HG03103 (cell line): ENCODE measurements around the gene SPHK1.
A peak's percentile ranks its signal among the peaks of the same experiment; 100 is the strongest.
"Not testable (repeated sequence)": the region's sequence is repeated elsewhere in the genome, so short reads cannot be mapped to it uniquely, and the experiment has no call there.

Experiments used
- ATAC-seq: cut with Tn5 transposase; IDR thresholded peaks from one replicate; pipeline ENCODE4 v1.9.1; 2021; ENCODE audit warnings: low read depth; ENCODE audit not compliant: unreplicated experiment

Gene SPHK1, protein sequence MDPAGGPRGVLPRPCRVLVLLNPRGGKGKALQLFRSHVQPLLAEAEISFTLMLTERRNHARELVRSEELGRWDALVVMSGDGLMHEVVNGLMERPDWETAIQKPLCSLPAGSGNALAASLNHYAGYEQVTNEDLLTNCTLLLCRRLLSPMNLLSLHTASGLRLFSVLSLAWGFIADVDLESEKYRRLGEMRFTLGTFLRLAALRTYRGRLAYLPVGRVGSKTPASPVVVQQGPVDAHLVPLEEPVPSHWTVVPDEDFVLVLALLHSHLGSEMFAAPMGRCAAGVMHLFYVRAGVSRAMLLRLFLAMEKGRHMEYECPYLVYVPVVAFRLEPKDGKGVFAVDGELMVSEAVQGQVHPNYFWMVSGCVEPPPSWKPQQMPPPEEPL

DNA sequence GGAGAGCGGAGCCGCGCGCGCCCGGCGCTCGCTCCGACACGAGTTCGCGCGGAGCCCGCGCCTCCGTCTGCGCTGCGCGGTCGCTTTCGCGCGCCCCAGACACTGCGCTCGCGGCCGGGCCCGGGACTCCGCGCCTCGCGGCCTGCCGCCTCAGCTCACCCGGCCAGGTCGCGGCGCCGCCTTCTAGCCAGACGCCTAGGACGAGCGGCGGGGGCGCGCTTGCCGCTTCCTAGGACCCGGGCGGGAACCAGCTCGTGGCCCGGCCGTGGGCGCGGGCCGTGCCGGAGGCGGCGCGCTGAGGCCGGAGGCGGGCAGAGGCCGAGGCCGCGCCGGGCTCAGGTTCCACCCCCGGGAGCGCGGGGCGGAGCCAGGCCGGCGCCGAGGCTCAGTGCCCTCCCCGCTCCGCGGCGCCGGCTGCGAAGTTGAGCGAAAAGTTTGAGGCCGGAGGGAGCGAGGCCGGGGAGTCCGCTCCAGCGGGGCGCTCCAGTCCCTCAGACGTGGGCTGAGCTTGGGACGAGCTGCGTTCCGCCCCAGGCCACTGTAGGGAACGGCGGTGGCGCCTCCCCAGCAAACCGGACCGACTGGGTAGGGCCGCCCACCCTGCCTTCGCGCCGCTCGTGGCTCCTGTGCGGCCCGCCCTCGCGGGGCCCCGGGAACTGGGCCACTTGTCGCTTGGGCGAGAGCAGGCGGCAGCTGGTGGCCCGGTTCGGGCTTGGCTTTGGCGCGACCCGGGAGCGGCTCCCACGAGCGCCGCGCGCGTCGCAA is at the start of gene SPHK1:
Gene SPHK1, plus strand, starts transcription at position 388 of the 765 bp plus-strand sequence. CDS start 1,036 bp downstream, outside the sequence.
- ATAC-seq = peak; percentile 44

DNA sequence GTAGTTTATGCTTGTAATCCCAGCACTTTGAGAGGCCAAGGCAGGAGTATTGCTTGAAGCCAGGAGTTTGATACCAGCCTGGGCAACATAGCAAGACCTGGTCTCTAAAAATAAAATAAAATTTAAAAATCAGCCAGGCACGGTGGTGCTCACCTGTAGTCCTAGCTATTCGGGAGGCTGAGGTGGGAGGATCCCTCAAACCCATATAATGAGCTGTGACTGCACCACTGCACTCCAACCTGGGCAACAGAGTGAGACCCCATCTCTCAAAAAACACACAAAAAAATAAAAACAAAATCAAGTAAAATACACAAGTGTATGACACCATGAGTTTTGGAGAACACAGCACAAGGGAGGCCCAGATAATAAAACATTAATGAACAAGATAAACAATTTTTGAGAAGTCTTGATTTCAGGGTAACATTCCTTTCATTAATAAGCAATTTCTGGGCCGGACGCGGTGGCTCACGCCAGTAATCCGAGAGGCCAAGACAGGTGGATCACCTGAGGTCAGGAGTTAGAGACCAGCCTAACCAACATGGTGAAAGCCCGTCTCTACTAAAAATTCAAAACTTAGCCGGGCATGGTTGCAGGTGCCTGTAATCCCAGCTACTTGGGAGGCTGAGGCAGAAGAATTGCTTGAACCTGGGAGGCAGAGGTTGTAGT is 48.6 kb upstream of the SPHK1 start:
- ATAC-seq = no peak

DNA sequence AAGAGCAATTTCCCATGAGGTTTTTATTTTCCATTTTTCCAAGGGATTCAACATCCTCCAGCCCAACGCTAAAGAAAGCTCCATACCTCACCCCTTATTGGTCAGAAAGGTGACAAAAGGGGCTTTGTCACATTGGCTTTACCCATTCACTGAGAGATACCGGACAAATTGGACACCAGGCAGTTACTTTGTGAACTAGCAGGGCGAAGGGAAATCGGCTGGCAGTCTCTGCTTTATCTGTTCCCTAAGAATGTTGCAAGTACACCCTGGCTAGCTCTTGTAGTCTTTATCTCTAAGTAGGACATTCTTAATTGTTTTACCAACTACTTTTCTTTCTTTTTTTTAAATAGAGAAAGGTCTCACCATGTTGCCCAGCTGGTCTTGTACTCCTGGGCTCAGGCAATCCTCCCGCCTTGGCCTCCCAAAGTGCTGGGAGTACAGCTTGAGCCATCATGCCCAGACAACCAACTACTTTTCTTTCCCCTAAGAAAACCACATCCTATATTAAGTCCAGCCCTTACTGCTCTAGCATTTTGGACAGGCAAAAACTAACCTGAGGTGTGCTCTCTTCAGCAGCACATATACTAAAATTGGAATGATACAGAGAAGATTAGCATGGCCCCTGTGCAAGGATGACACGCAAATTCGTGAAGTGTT is 47.5 kb upstream of the SPHK1 start:
- no peak for ATAC-seq

DNA sequence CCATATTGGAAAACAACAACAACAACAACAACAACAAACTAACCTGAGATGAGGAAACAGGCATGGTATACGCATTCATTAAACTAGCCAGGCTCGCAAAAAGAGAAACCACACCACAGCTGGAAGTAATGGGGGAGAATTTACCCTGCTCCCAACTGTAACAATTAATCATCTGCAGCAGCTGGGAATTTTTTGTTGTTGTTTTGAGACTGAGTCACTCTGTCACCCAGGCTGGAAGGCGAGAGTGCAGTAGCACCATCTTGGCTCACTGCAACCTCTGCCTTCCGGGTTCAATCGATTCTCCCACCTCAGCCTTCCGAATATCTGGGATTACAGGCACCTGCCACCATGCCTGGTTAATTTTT is 47.0 kb upstream of the SPHK1 start:
- ATAC-seq = no peak

DNA sequence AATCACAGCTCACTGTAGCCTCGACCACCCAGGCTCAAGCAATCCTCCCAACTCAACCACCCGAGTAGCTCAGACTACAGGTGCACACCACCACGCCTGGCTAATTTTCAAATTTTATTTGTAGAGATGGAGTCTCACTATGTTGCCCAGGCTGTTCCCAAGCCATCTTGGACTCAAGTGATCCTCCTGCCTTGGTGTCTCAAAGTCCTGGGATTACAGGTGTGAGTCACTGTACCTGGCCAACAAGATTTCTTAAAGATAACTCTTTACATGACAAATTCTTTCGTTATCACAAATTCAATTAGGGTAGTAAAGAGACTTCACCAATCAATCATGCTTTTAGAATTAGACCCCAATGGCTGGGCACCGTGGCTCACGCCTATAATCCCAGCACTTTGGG is 43.1 kb upstream of the SPHK1 start:
- ATAC-seq = no peak

DNA sequence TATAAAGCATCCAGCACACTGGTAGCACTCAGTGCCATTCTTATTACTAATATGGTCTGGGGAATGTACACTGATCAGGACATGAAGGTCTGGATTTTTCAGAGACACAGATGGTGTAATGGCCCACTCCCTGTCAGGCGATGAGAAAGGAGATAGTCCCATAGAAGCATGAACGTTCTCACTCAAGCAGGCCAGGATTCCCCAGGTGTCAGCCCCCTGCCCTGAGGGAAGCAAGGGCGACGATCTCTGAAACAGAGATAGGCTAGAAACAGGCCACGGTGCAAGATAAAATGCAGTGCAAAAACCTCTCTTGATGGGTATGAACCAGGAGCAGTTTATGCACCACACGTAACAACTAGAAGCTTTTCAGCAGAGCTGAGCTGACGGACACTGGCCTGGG is 41.3 kb upstream of the SPHK1 start:
- ATAC-seq = no peak

DNA sequence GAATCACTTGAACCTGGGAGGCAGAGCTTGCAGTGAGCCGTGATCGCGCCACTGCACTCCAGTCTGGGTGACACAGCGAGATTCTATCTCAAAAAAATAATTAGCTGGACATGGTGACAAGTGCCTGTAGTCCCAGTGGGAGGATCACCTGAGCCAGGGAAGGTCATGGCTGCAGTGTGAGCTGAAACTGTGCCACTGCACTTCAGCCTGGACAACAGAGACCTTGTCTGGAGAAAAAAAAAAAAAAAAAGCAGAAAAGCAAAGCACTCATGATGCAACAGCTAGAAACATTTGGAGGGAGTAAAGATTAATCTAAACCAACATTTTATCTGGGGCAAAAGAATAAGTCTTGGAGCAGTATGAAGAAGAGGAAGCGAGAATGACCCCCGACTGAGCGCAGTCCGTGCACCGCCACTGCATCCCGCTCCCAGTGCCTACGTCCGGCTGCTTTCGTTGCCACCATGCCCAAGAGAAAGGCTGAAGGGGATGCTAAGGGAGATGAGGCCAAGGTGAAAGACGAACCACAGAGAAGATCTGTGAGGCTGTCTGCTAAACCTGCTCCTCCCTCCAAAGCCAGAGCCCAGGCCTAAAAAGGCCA is 38.9 kb upstream of the SPHK1 start:
- ATAC-seq = no peak

DNA sequence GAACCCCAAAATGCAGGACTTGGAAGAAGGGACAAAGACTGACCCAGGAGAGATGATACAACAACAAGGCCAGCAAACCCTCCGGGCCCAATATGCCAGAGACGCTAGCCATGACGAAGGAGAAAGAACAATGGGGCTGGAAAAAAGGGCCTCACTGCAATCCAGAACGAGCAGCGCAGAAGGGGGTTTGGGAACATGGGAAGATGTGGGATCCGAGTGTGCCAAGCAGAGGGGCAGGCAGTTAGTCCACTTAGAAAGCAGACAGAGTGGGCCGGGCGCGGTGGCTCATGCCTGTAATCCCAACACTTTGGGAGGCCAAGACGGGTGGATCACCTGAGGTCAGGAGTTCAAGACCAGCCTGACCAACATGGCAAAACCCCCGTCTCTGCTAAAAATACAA is 37.5 kb upstream of the SPHK1 start:
- ATAC-seq = not testable (repeated sequence)

DNA sequence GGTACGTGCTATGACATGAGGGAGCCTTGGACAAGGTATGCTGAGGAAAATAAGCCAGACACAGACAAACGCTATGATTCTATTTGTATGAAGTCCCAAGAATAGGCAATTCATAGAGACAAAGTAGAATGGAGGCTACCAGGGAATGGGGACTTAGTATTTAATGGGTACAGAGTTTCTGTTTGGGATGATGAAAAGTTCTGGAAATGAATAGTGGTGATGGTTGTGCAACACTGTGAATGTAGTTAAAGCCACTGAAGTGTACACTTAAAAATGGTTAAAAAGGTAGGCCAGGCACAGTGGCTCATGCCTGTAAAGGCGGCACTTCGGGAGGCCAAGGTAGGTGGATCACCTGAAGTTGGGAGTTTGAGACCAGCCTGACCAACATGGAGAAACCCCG is 33.9 kb upstream of the SPHK1 start:
- ATAC-seq = no peak

DNA sequence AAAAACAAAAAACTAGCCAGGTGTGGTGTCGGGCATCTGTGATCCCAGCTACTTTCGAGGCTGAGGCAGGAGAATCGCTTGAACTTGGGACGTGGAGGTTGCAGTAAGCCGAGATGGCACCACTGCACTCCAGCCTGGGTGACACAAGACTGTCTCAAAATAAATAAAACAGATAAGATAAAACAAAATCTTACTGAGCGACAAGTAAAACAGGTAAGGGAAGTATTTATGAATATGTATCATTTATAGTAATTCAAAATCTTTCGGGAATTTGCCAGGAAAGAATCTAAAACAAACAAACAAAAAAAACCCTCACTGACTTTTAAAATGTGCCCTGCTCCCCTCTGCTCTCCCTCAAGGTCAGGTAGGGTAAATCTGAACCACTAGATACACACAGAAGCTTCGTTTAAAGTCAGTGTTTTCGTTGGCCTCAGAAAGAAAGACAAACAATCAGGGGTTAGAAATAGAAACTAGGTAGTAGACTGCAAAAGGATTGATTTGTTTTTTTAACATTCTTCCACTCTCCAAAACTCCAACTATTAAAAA is 32.8 kb upstream of the SPHK1 start:
- ATAC-seq = no peak

DNA sequence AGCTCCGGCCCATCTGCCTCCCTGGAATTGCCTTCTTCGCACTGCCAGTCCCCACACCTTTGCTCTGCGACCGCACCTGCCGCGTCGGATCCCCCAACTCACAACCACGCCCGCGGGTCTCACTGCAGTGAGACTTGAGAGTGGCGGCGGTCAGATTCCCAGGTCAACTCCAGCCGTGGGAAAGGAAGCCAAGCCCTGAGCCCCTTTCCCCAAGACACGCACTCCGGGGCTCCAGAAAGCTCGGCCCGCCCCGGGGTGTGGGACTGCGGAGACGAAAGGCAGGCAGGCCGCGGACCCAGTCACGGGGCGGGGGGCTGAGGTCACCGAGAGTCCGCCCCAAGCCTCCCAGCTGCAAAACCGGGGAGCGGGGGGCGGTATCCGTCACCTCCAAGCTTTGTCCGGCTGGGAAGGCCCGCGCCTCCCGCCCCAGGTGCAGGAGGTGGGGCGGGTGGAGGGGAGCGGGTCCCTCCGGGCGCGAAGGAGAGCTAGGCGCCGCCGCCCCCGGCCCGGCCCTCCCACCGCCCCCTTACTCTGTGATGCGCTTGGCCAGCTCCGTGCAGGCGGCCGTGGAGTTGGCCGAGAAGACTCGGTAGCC is 31.3 kb upstream of the SPHK1 start:
- peak; percentile 7 for ATAC-seq

DNA sequence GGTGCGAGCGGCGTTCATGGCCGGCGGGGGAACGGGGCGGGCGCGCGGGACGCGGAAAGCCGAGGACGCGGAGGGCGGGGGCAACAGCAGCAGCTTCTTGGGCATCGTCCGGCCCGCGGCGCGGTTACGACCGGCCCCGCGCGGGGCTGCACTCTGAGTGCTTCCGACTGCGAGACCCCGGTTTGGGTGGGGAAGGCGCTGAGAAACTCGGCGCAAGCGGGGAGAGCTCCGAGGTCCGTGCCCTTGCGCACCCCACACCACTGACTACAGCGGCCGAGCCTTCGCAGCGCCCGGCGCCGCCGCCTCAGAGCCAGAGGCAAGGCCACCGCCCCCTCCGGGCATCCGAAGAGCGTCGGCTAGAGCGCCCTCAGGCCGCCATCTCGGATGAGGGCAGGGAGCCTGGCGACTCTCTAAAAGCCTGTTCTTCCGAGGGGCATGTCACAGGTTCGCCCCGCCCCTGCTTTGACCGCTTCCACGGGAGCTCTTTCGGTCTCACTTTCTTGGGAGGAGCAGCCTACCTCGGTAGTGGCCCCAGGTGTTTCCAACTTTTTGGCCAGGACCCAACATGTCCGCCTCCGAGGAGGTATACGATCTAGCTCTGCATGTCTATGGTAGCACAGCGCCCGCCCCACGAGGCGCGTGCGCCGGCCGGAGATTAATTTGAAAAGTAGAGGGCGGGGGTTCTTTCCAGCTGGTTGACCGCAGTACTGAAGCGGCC is 30.7 kb upstream of the SPHK1 start, which contains the start of gene PRPSAP1:
Gene PRPSAP1, minus strand, starts transcription at position 318 of the 718 bp plus-strand sequence. Its CDS starts 213 bp downstream, at position 105.
- peak; percentile 73 for ATAC-seq

DNA sequence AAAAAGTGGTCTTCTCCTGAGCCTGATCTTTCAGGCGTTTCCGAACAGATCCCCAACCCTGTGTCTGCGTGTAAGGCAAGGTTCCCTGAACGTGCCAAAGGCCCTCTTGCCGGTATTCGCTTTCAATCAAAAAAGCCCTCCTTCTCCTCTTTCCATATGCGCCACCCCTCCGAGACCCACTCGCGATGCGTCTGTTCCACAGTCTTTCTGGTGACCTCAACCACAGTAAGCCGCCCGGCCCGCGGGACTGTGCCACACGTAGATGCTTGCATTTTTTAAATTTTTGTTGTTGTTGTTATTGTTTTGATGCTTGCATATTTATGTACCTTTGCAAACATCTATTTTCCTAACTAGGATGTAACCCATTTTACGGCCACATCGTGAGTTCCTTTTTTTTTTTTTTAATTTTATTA is 30.1 kb upstream of the SPHK1 start:
- no peak for ATAC-seq

DNA sequence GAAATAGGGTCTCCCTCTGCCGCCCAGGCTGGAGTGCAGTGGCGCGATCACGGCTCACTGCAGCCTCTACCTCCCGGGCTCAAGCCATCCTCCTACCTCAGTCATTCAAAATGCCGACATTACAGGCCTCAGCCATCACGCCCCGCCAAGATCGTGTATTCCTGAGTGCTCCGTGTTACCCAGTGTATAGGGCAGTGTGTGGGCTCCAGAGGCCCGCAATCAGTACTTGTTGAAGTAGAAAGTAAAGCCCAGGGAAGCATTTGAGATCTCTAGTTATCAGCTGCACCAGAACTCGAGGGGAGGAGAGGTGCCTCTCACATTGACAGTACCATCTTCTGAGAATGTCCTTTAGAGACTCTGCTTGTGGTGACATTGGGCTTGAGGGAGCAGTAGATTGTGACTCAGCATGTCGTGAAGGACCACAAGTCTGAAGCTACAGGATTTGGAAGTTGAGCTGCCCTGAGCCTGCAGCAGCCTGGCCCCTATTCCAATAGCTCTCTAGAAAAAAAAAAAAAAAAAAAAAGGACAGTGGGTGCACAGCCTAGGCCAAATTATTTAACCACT is 29.6 kb upstream of the SPHK1 start:
- no peak for ATAC-seq

DNA sequence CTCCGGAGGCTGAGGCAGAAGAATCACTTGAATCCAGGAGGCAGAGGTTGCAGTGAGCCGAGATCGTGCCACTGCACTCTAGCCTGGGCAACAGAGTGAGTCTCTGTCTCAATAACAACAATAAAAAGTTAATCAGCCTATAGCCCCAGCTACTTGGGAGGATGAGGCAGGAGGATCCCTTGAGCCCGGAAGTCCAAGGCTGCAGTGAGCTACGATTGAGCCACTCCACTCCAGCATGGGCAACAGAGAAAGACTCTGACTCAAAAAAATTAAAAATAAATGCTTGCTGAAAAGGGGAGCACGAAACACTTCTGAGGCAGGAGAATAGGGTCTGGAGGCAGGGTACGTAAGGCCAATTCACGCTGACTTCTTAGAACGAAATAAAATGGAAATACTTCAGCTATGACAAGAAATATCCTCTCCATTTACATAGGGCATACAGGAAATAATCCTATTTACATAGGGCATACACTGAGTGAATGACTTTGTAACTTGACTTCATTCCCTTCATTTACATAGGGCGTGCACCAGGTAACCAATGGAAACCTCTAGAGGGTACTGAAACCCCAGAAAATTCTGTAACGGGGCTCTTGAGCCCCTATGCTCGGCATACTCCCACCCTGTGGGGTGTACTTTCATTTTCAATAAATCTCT is 27.5 kb upstream of the SPHK1 start:
- ATAC-seq = no peak

DNA sequence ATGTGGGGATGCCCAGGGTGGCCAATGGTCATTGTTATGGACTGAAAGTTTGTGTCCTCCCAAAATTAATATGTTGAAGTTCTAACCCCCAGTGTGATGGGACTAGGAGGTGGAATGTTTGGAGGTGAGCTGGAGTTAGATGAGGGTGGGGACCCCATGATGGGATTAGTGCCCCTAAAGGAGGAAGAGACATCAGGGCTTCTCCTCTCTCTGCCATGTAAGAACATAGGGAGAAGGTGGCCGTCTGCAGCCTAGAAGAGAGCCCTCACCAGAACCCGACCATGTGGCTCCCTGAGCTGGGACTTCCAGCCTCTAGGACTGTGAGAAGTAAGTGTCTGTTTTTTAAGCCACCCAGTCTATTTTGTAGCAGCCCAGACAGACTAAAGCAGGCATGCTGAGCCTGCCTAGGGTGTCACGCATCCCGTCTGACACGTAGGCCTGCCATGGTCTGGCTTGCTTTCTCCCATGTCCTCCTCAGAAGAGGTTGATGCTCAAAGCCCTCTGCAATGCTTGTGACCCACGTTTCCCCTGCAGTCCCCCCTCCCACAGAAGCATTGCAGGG is 26.7 kb upstream of the SPHK1 start:
- no peak for ATAC-seq

DNA sequence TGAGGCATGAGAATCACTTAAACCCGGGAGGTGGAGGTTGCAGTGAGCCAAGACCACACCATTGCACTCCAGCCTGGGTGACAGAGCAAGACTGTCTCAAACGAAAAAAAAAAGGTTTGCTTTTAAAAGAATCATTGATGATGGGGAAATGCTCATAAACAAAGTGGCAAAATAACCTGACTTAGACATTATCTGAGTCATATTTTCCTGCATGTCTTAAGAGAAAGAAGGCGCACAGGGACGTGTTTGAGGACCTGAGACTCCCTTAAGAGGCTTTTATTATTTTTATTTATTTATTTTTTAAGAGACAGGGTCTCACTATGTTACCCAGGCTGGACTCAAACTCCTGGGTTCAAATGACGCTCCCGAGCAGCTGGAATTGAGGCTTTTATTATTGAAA is 25.0 kb upstream of the SPHK1 start:
- no peak for ATAC-seq

DNA sequence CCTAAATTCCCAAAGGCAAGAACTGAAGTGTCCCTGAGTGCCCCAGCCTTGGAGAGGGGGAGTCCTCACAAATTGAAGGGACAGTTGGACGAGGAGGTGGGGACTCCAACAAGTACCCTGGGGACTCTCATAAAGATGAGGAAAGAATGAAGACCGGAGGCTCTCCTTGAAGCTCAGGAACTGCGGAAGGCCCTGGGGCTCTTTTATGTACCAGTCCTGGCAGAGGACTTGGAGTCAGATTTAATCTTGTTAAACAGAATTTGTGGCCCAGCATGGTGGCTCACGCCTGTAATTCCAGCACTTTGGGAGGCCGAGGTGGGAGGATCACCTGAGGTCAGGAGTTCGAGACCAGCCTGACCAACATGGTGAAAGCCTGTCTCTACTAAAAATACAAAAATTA is 24.6 kb upstream of the SPHK1 start:
- ATAC-seq = not testable (repeated sequence)
